ENCODE measurements around the gene PLA2G4A. TPM values are rescaled to one million over a fixed set of nuclear protein-coding genes. Genes with fewer than 3 reads are reported as not detected.

PLA2G4A gene
- total RNA-seq, 2 donors from 2014 or later: 5.8 to 8.2 TPM

DNA sequence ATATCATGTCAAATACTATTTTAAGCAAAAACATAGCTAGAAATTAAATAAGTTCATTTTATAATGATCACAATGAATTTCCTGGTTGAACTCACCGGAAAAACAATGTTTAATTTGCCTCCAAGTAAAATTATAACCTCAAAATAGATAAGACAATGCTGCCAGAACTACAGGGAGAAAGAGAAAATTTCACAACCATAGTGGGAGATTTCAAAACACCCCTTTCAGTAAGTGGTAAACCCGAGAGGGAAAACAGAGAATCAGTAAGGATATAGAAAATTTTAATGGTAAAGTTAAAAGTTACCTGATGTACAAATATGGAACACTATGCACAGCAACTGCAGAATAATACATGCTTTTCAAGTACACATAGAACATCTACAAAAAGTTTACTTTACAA is 43.2 kb upstream of the PLA2G4A start:
- no peaks in the 10 kb centered on the region for H3K4me1 ChIP-seq
- H3K27ac ChIP-seq: no peak overlapping the region
- H3K4me3 ChIP-seq: no peak overlapping the region
- H3K27me3 ChIP-seq: no peaks in the 10 kb centered on the region
- no peak for DNase-seq (ENCODE audit: low spot score)
- no peaks in the 10 kb centered on the region for H3K36me3 ChIP-seq
- TF ChIP-seq CTCF (IDR thresholded peaks at IDR 0.05): no peak
- H3K9me3 ChIP-seq: no peaks in the 10 kb centered on the region

DNA sequence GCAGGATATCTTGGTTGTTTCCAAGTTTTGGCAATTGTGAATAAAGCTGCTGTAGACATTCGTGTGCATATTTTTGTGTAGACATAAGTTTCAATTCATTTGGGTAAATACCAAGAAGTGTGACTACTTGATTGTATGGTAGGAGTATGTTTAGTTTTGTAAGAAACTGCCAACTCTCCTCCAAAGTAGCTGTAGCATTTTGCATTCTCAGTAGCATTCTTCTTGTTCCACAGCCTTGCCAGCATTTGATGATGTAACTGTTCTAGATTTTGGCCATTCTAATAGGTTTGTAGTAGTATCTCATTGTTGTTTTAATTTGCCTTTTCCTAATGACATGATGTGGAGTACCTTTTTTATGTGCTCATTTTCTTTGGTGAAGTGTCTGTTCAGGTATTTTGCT is 38.6 kb upstream of the PLA2G4A start:
- TF ChIP-seq CTCF (IDR thresholded peaks at IDR 0.05): no peak
- Histone ChIP-seq H3K4me1 (no peaks in the 10 kb centered on the region), H3K4me3 (no peak overlapping the region), H3K36me3 (no peaks in the 10 kb centered on the region), H3K9me3 (peaks cover 0 to 4% of the 10 kb centered on the region in 2 donors), H3K27ac (no peak overlapping the region), H3K27me3 (no peaks in the 10 kb centered on the region)
- no peak for DNase-seq (ENCODE audit: low spot score)

DNA sequence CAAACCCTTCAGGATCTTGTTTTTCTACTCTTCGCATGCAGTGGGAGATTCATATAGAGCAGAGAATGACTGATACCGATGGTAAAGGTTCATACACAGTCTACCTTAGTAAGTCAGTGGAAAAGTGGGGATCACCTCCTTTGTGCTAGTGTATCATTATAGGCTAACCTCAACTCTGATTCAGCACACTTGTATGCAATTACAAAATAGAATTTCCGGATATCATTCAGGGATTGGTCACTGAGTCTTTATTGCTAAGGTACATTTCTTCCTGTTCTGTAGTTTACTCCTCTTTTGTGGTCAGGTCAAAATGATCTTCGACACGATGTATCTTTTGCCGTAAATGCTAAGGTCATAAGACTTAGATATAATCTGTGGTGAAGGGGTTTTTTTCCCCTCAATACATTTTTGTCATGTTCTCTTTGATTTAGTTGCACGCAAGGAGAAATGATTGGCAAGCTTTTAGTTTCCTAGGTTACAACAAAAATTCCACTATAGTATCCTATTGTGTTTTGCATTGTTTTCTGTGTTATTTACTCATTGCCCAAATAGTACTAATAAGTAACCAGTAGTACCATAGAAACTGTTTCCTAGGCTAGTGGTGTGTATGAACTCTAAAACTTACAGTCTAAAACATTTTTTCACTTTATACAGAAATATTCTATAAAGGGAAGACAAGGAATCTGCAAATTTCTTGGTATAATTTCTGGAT is 35.7 kb upstream of the PLA2G4A start:
- peaks cover 0 to 4% of the 10 kb centered on the region in 2 donors for H3K9me3 ChIP-seq
- H3K27me3 ChIP-seq: no peaks in the 10 kb centered on the region
- no peak for DNase-seq (ENCODE audit: low spot score)
- H3K4me1 ChIP-seq: no peaks in the 10 kb centered on the region
- no peak for TF ChIP-seq CTCF (IDR thresholded peaks at IDR 0.05)
- no peaks in the 10 kb centered on the region for H3K36me3 ChIP-seq
- H3K4me3 ChIP-seq: no peak overlapping the region
- no peak overlapping the region for H3K27ac ChIP-seq

DNA sequence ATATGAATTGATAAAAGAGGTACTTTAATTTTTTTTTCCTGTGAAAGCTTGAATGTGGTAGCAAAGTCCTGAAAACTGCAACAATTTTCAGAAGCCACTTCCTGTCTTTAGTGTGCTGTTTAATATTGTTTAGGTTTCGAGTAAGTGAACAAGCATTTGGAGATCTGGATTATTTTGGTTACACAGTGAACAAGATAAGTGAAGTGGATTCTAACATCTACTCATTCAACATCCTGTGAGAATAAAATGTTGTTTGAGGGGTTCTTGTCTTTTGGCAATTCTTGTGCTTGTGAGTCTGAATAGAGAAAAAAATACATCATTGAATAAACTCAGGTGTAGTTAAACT is 35.2 kb upstream of the PLA2G4A start:
- H3K36me3 ChIP-seq: no peaks in the 10 kb centered on the region
- no peak for TF ChIP-seq CTCF (IDR thresholded peaks at IDR 0.05)
- no peak overlapping the region for H3K4me3 ChIP-seq
- H3K4me1 ChIP-seq: no peaks in the 10 kb centered on the region
- H3K27ac ChIP-seq: no peak overlapping the region
- DNase-seq (ENCODE audit: low spot score): no peak
- no peaks in the 10 kb centered on the region for H3K27me3 ChIP-seq
- peaks cover 0 to 4% of the 10 kb centered on the region in 2 donors for H3K9me3 ChIP-seq

DNA sequence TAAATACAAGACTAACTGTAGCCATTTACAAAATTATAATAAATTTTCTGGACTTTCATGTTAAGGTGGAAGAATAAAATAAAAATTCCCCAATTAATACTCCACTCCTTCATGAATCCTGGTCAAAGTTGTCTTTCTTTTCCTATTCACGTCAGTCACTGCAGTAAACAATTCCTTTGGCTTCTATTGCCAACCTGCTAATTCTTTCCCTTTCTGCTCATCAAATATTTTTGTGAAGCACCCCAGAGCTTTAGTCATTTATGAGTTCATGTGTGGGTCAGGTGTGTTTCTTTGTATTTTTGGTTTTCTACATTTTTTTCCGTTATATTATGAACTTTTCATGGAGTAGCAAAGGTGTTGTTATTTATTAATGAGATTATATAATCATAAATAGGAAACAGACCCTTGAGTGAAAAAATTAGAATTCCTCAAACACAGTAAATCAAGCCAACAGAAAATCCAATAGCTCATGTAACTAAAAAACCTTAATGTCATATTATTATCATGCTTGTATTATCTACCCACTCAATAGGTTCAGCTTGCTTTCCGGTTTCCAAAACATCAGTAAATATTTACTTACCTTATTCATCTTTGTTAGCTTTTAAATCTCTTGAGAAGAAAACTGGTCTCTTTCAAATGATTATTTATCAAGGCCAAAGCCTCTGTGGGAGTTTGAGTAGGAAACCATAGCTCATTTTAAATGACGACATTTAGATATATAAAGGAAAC is 29.6 kb upstream of the PLA2G4A start:
- no peak for TF ChIP-seq CTCF (IDR thresholded peaks at IDR 0.05)
- Histone ChIP-seq H3K4me1 (no peaks in the 10 kb centered on the region), H3K4me3 (no peak overlapping the region), H3K27me3 (no peaks in the 10 kb centered on the region), H3K36me3 (no peaks in the 10 kb centered on the region), H3K27ac (no peak overlapping the region), H3K9me3 (peaks cover 0 to 4% of the 10 kb centered on the region in 2 donors)
- no peak for DNase-seq (ENCODE audit: low spot score)
